HEK293 (cell line): ENCODE measurements around the gene SF3B3.

Source experiments
- CTCF ChIA-PET: fragments of 350-600 bp; formaldehyde crosslinking; extraction: SDS; loops from one replicate; lab custom pipeline; 2021; ENCODE audit warnings: antibody characterized with exemption; lab: Yijun Ruan, JAX
- POLR2A ChIA-PET: fragments of 300-600 bp; formaldehyde crosslinking; extraction: SDS; loops from one replicate; lab custom pipeline; 2020; ENCODE audit warnings: antibody characterized with exemption, inconsistent platforms; lab: Yijun Ruan, JAX
- H3K27ac ChIP-seq: fragments of 200-500 bp; sonication (Bioruptor generic); 2 replicates; pipeline ENCODE4 v1.5.1; 2014; ENCODE audit warnings: low read depth, low read length, control low read depth, inconsistent platforms; ENCODE audit errors: extremely low read depth
- H3K36me3 ChIP-seq, 2 experiments: fragments of 200-500 bp in 1 of 2; sonication (Bioruptor generic) in 1 of 2; 1 replicate in 1 of 2; 2 replicates in 1 of 2; pipeline ENCODE4 v1.5.1; 2014 to 2017; ENCODE audit warnings: inconsistent platforms in 2 of 2, low read length in 2 of 2; ENCODE audit not compliant: control insufficient read depth in 2 of 2, insufficient read depth in 1 of 2
- H3K4me1 ChIP-seq: fragments of 200-500 bp; sonication (Bioruptor generic); 2 replicates; pipeline ENCODE4 v1.5.1; 2014; ENCODE audit warnings: mild to moderate bottlenecking, low read length, inconsistent platforms; ENCODE audit not compliant: control insufficient read depth, insufficient read depth
- H3K4me3 ChIP-seq: 2 replicates; pipeline ENCODE4 v1.5.1; 2011; ENCODE audit warnings: low read depth, mild to moderate bottlenecking, control low read depth, low read length, moderate library complexity
- H3K9me3 ChIP-seq: fragments of 200-500 bp; sonication (Bioruptor generic); 2 replicates; pipeline ENCODE4 v1.5.1; 2014; ENCODE audit warnings: low read depth, low read length, inconsistent platforms; ENCODE audit not compliant: control insufficient read depth, insufficient read depth
- KLF16 ChIP-seq: fragments of 450-650 bp; formaldehyde crosslinking; IDR thresholded peaks from 2 replicates; pipeline ENCODE4 v1.5.1; 2017; ENCODE audit warnings: missing biosample characterization, missing genetic modification characterization
- PBX3 ChIP-seq: sonication (generic); formaldehyde crosslinking; IDR thresholded peaks from 2 replicates; pipeline ENCODE4 v1.8.1; 2022; ENCODE audit warnings: mild to moderate bottlenecking, moderate library complexity, missing genetic modification reagents
- ZBTB17 ChIP-seq: fragments of 450-650 bp; formaldehyde crosslinking; IDR thresholded peaks from 2 replicates; pipeline ENCODE4 v1.5.1; 2016; ENCODE audit warnings: missing biosample characterization, missing genetic modification characterization
- ZFHX2 ChIP-seq: fragments of 450-650 bp; formaldehyde crosslinking; conservative IDR thresholded peaks from 2 replicates; pipeline ENCODE4 v1.5.1; 2016; ENCODE audit warnings: missing biosample characterization, missing genetic modification characterization
- ZIC2 ChIP-seq: fragments of 450-650 bp; formaldehyde crosslinking; IDR thresholded peaks from 2 replicates; pipeline ENCODE4 v1.5.1; 2016; ENCODE audit warnings: missing biosample characterization, missing genetic modification characterization
- ZNF302 ChIP-seq: fragments of 450-650 bp; formaldehyde crosslinking; IDR thresholded peaks from 2 replicates; pipeline ENCODE4 v1.5.1; 2016; ENCODE audit warnings: missing biosample characterization, missing genetic modification characterization, low read depth
- ZNF335 ChIP-seq: fragments of 450-650 bp; formaldehyde crosslinking; conservative IDR thresholded peaks from 2 replicates; pipeline ENCODE4 v1.5.1; 2016; ENCODE audit warnings: missing biosample characterization, missing genetic modification characterization
- ZNF394 ChIP-seq: fragments of 450-650 bp; formaldehyde crosslinking; IDR thresholded peaks from 2 replicates; pipeline ENCODE4 v1.5.1; 2016; ENCODE audit warnings: missing biosample characterization, missing genetic modification characterization, mild to moderate bottlenecking, moderate library complexity, borderline replicate concordance
- ZNF521 ChIP-seq: fragments of 450-650 bp; formaldehyde crosslinking; IDR thresholded peaks from 2 replicates; pipeline ENCODE4 v1.5.1; 2017; ENCODE audit warnings: missing biosample characterization, mild to moderate bottlenecking, missing genetic modification characterization
- ZNF600 ChIP-seq: fragments of 450-650 bp; formaldehyde crosslinking; IDR thresholded peaks from 2 replicates; pipeline ENCODE4 v1.5.1; 2016; ENCODE audit warnings: missing biosample characterization, missing genetic modification characterization
- ZNF777 ChIP-seq: fragments of 450-650 bp; formaldehyde crosslinking; IDR thresholded peaks from 2 replicates; pipeline ENCODE4 v1.5.1; 2017; ENCODE audit warnings: missing biosample characterization, missing genetic modification characterization, borderline replicate concordance
- TF ChIP-seq, protein P1 (sequence below): fragments of 450-650 bp; formaldehyde crosslinking; IDR thresholded peaks from 2 replicates; pipeline ENCODE4 v1.5.1; 2016; ENCODE audit warnings: missing biosample characterization, missing genetic modification characterization, borderline replicate concordance
- TF ChIP-seq, protein P2 (sequence below): fragments of 450-650 bp; formaldehyde crosslinking; IDR thresholded peaks from 2 replicates; pipeline ENCODE4 v1.5.1; 2016; ENCODE audit warnings: missing biosample characterization, missing genetic modification characterization

Gene SF3B3

DNA sequence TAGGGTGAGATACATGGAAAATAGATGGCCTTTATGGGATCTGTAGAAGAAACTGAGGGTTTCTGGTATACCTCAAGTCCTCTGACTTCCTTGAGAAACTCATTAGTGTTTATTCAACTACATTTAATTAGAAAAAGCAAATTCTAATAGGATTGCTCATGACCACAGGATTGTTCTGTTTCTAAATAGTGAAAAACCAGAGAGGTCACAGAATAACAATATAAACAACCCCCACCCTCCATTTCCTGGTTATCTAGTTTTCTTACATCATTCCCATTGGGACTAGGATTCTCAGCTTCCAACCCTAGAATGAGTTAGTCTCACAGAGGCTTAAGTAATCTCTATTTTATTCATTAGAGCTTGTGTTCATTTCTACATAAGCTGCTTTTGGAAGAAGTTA lies 30.0 kb downstream of the SF3B3 start:
- POLR2A ChIA-PET, result interaction anchor here (0.5 kb wide), 1 partner anchor 49 kb away, joined by 4 read pairs; no protein-coding TSS in a partner anchor
- CTCF ChIA-PET, result interaction anchor here (0.6 to 1.0 kb wide), 3 partner anchors 10 to 99 kb away, joined by 3 to 6 read pairs (median 3); no protein-coding TSS in a partner anchor

DNA sequence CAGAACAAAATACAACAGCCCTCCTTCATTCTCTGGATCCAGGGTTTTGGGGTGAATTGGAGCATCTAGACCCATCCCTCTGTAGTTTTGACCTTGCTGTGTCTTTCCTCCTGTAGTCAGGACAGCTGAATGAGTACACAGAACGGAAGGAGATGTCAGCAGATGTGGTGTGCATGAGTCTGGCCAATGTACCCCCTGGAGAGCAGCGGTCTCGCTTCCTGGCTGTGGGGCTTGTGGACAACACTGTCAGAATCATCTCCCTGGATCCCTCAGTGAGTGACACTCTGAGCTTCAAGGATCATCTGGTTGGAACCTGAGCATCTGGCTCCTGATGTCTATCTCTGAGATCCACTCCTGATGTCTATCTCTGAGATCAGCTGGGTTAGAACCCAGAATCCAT lies 32.4 kb downstream of the SF3B3 start:
- Histone ChIP-seq H3K4me1 (no peaks in the 10 kb centered on the region), H3K27ac (no peak overlapping the region), H3K4me3 (no peak overlapping the region), H3K36me3 (peaks cover 73 to 98% of the 10 kb centered on the region in 2 experiments), H3K9me3 (no peaks in the 10 kb centered on the region)
- TF ChIP-seq ZFHX2 (no peak), PBX3 (CRISPR knock-in tag) (no peak), ZBTB17 (tag by site-specific recombination) (peak; percentile 58; the same call in 1 of the 2 replicates)
- TF ChIP-seq, protein P1, sequence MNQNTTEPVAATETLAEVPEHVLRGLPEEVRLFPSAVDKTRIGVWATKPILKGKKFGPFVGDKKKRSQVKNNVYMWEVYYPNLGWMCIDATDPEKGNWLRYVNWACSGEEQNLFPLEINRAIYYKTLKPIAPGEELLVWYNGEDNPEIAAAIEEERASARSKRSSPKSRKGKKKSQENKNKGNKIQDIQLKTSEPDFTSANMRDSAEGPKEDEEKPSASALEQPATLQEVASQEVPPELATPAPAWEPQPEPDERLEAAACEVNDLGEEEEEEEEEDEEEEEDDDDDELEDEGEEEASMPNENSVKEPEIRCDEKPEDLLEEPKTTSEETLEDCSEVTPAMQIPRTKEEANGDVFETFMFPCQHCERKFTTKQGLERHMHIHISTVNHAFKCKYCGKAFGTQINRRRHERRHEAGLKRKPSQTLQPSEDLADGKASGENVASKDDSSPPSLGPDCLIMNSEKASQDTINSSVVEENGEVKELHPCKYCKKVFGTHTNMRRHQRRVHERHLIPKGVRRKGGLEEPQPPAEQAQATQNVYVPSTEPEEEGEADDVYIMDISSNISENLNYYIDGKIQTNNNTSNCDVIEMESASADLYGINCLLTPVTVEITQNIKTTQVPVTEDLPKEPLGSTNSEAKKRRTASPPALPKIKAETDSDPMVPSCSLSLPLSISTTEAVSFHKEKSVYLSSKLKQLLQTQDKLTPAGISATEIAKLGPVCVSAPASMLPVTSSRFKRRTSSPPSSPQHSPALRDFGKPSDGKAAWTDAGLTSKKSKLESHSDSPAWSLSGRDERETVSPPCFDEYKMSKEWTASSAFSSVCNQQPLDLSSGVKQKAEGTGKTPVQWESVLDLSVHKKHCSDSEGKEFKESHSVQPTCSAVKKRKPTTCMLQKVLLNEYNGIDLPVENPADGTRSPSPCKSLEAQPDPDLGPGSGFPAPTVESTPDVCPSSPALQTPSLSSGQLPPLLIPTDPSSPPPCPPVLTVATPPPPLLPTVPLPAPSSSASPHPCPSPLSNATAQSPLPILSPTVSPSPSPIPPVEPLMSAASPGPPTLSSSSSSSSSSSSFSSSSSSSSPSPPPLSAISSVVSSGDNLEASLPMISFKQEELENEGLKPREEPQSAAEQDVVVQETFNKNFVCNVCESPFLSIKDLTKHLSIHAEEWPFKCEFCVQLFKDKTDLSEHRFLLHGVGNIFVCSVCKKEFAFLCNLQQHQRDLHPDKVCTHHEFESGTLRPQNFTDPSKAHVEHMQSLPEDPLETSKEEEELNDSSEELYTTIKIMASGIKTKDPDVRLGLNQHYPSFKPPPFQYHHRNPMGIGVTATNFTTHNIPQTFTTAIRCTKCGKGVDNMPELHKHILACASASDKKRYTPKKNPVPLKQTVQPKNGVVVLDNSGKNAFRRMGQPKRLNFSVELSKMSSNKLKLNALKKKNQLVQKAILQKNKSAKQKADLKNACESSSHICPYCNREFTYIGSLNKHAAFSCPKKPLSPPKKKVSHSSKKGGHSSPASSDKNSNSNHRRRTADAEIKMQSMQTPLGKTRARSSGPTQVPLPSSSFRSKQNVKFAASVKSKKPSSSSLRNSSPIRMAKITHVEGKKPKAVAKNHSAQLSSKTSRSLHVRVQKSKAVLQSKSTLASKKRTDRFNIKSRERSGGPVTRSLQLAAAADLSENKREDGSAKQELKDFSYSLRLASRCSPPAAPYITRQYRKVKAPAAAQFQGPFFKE (tag by site-specific recombination), result no peak
- ChIA-PET CTCF (interaction anchor here (1.1 kb wide), 1 partner anchor 23 kb away, joined by 3 read pairs; no protein-coding TSS in a partner anchor), POLR2A (no interaction called here)

More for the DNA sequence above, 30.0 kb downstream of the SF3B3 start:
- no peaks in the 10 kb centered on the region for H3K4me1 ChIP-seq
- no peak overlapping the region for H3K27ac ChIP-seq
- H3K36me3 ChIP-seq, result peaks cover 65 to 99% of the 10 kb centered on the region in 2 experiments
- no peak for TF ChIP-seq ZNF777
- no peak for TF ChIP-seq ZNF335
- no peak for TF ChIP-seq ZNF302 (tag by site-specific recombination)
- no peak for TF ChIP-seq ZFHX2
- H3K4me3 ChIP-seq, result no peak overlapping the region
- no peaks in the 10 kb centered on the region for H3K9me3 ChIP-seq

DNA sequence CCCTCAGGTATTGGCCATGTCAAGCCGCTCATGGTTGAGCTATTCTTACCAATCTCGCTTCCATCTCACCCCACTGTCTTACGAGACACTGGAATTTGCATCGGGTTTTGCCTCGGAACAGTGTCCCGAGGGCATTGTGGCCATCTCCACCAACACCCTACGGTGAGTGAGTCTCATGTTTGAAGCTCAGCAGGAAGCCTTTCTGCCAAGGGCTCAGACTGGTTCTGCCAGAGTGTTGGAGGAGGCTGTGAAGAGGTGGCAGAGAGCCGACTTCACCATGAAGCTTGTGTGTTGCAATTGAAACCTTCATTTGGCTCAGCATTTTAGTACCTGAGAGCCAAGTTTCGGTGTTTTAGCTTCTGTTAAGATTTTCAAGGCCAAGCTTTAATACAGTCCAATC lies 38.0 kb downstream of the SF3B3 start:
- Histone ChIP-seq H3K36me3 (peaks cover 81 to 99% of the 10 kb centered on the region in 2 experiments), H3K27ac (no peak overlapping the region)
- CTCF ChIA-PET, result interaction anchor here (0.6 to 1.2 kb wide), 2 partner anchors 33 to 276 kb away, joined by 3 read pairs; no protein-coding TSS in a partner anchor
- no peak for TF ChIP-seq ZNF394 (tag by site-specific recombination)
- no peak for TF ChIP-seq ZNF521 (tag by site-specific recombination)
- TF ChIP-seq, protein P2, sequence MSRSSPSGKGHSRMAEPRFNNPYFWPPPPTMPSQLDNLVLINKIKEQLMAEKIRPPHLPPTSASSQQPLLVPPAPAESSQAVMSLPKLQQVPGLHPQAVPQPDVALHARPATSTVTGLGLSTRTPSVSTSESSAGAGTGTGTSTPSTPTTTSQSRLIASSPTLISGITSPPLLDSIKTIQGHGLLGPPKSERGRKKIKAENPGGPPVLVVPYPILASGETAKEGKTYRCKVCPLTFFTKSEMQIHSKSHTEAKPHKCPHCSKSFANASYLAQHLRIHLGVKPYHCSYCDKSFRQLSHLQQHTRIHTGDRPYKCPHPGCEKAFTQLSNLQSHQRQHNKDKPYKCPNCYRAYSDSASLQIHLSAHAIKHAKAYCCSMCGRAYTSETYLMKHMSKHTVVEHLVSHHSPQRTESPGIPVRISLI (tag by site-specific recombination), result no peak
- no peak for TF ChIP-seq ZIC2
- TF ChIP-seq KLF16 (tag by site-specific recombination), result no peak
- TF ChIP-seq ZNF600 (tag by site-specific recombination), result 0 out of 2 replicates have a peak, but pooled peaks have one; percentile 12
- TF ChIP-seq, all 188 proteins: peak for 1
- POLR2A ChIA-PET, result interaction anchor here (1.6 kb wide), 1 partner anchor 11 kb away, joined by 3 read pairs; no protein-coding TSS in a partner anchor
- Histone ChIP-seq H3K4me1 (no peaks in the 10 kb centered on the region), H3K4me3 (no peak overlapping the region), H3K9me3 (no peaks in the 10 kb centered on the region)
